ENCODE data around the gene PAPOLG. TPM values are rescaled to one million over a fixed set of nuclear protein-coding genes. Genes with fewer than 3 reads are reported as not detected.

PAPOLG gene
- total and polyA plus RNA-seq, 2 of the 13 experiments (the other 11 are each of a cell fraction or from before 2014, with no cell fraction given): 10.1 to 10.4 TPM

- TF ChIP-seq, protein P1, sequence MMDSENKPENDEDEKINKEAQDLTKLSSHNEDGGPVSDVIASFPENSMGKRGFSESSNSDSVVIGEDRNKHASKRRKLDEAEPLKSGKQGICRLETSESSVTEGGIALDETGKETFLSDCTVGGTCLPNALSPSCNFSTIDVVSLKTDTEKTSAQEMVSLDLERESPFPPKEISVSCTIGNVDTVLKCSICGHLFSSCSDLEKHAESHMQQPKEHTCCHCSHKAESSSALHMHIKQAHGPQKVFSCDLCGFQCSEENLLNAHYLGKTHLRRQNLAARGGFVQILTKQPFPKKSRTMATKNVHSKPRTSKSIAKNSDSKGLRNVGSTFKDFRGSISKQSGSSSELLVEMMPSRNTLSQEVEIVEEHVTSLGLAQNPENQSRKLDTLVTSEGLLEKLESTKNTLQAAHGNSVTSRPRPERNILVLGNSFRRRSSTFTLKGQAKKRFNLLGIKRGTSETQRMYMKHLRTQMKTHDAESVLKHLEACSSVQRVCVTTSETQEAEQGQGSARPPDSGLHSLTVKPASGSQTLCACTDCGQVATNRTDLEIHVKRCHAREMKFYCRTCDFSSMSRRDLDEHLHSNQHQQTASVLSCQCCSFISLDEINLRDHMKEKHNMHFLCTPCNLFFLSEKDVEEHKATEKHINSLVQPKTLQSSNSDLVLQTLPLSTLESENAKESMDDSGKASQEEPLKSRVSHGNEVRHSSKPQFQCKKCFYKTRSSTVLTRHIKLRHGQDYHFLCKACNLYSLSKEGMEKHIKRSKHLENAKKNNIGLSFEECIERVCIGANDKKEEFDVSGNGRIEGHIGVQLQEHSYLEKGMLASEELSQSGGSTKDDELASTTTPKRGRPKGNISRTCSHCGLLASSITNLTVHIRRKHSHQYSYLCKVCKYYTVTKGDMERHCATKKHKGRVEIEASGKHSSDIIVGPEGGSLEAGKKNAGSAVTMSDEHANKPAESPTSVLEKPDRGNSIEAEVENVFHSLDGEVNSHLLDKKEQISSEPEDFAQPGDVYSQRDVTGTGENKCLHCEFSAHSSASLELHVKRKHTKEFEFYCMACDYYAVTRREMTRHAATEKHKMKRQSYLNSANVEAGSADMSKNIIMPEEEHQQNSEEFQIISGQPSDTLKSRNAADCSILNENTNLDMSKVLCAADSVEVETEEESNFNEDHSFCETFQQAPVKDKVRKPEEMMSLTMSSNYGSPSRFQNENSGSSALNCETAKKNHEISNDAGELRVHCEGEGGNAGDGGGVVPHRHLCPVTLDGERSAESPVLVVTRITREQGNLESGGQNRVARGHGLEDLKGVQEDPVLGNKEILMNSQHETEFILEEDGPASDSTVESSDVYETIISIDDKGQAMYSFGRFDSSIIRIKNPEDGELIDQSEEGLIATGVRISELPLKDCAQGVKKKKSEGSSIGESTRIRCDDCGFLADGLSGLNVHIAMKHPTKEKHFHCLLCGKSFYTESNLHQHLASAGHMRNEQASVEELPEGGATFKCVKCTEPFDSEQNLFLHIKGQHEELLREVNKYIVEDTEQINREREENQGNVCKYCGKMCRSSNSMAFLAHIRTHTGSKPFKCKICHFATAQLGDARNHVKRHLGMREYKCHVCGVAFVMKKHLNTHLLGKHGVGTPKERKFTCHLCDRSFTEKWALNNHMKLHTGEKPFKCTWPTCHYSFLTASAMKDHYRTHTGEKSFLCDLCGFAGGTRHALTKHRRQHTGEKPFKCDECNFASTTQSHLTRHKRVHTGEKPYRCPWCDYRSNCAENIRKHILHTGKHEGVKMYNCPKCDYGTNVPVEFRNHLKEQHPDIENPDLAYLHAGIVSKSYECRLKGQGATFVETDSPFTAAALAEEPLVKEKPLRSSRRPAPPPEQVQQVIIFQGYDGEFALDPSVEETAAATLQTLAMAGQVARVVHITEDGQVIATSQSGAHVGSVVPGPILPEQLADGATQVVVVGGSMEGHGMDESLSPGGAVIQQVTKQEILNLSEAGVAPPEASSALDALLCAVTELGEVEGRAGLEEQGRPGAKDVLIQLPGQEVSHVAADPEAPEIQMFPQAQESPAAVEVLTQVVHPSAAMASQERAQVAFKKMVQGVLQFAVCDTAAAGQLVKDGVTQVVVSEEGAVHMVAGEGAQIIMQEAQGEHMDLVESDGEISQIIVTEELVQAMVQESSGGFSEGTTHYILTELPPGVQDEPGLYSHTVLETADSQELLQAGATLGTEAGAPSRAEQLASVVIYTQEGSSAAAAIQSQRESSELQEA (CRISPR knock-in tag; IDR thresholded peaks at IDR 0.05; ENCODE audit: not compliant biosample characterization): no peak
- no peak for TF ChIP-seq EHMT2 (IDR thresholded peaks at IDR 0.05; ENCODE audit: borderline replicate concordance, low read depth, low read length)
- TF ChIP-seq, protein P2, sequence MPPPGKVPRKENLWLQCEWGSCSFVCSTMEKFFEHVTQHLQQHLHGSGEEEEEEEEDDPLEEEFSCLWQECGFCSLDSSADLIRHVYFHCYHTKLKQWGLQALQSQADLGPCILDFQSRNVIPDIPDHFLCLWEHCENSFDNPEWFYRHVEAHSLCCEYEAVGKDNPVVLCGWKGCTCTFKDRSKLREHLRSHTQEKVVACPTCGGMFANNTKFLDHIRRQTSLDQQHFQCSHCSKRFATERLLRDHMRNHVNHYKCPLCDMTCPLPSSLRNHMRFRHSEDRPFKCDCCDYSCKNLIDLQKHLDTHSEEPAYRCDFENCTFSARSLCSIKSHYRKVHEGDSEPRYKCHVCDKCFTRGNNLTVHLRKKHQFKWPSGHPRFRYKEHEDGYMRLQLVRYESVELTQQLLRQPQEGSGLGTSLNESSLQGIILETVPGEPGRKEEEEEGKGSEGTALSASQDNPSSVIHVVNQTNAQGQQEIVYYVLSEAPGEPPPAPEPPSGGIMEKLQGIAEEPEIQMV (CRISPR knock-in tag; IDR thresholded peaks at IDR 0.05; ENCODE audit: low read depth): no peak
Observed at GRCh38 chr2:60746318-60746717, 9.8 kb upstream of the PAPOLG start (continued).

Measured in HepG2 (cell line).